ENCODE measurements around the gene PTPN7.
"Not testable (repeated sequence)": the region's sequence is repeated elsewhere in the genome, so short reads cannot be mapped to it uniquely, and the experiment has no call there.

PTPN7 gene

DNA sequence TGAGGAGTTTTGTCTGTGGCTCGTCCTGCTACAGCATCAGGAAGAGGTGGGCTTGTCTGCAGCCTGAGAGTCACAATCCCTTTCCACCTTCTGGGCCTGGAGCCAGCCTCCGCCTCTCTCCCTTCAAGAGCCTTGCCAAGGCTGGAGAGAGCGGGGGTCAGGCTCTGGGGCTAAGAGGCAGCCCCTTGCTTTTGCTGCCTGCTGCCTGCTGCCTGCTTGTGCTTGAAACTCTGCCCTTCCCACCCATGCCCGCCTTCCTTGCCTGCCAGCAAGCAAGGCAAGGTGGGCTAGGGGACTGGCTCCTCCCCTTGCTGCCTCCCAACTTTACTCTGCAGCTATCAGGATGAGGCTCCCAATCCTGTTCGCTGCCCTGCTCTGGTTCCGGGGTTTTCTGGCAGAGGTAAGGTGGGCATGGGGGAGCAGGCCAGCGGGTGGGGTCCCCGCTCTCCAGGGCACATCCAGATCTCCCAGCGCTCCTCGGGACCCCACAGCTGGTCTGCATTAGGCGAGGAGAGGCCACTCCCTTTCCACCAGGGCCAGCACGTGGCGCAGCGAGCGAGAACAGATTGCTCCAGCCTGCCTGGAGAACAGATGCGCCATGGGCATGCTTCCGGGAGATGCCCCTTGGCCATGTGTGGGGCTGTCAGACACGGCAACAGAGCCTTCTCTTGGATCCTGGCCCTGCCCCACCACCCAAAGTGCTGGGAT is 7.5 kb upstream of the PTPN7 start:
- in situ Hi-C loops (cut with MboI; ENCODE audit: low sequenced_read_pairs) = no loop called here

DNA sequence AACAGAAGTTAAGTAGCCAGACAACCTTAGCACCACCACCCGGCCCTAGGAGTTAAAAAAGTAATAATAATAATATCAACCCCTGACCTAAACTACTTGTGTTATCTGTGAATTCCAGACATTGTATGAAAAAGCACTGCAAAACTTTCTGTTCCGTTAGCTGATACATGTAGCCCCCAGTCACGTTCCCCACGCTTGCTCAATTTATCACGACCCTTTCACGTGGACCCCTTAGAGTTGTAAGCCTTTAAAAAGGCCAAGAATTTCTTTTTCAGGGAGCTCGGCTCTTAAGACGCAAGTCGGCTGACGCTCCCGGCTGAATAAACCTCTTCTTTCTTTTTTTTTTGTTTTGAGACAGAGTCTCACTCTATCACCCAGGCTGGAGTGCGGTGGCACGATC is 6.7 kb upstream of the PTPN7 start:
- in situ Hi-C loops (cut with MboI; ENCODE audit: low sequenced_read_pairs) = not testable (repeated sequence)

DNA sequence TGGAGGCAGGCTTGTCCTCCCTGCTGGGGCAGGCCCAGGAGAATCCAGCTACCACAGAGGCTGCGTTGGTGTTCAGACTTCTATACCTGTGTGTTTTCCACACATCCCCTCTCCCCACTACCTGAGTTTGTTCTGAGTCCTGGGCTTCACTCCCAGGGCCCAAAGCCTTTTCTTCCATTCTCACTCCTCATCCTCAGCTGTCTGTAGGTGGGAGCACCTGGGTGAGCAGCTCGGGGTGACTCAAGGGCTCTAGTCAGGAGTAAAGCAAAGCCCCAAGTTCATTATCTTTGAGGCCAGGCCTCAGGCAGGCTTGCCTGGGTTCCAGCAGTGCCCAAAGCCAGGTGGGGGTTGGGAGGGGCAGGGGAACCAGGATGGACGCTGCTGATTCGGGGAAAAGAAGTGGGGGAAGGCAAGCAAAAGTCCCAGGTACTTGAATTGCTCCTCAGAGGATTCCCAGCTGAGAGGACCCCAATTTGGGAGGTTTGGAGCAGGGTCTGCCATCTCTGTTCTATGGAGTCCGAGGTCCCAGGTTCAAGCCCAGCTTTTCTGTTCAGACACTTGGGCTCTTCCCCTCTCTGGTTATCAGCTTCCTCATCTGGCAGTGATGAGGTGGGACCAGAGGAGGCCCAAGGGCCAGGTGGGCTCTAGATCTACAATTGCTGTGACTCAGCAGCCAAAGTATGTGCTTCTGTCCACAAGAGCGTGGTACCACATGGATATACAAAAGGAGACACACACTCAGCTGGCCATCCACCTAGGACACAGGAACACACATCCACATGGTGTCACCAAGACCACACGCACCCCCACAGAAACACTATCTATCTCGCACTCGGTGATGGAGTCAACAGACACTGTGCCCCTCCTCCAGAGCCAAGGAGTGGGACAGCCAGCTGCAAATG is 5.8 kb upstream of the PTPN7 start:
- in situ Hi-C loops (cut with MboI; ENCODE audit: low sequenced_read_pairs) = no loop called here

DNA sequence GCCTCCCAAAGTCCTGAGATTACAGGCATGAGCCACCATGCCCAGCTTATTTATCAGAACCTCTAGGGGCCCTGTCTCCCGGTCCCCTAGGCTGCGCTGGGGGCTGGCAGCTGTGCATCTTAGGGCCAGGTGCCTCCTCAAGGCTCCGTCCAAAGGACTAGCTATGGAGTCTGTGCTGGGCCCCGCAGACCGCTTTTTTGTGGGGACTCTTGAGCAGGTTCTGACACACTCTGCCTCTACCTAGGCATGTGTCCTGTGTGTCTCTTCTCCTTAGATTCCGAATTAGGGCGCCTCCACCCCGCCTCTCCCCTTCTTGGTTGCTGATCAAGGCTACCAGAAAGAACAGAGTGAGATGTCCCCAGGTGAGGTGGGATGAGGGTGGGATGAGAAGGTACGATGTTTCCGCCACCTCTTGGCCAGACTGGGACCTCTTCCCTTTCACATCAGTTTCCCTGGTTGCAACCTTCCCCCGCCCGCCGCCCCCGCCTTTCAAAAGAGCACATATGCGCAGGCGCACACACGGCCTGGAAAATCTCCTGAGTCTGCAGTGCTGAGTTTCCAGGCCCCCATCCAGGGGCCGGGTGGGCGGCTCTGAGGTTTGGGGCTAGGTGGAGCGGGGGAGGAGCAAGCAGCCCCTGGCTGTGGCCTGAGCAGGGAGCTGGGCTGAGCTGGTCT is 5.0 kb upstream of the PTPN7 start:
- in situ Hi-C loops (cut with MboI; ENCODE audit: low sequenced_read_pairs) = no loop called here

DNA sequence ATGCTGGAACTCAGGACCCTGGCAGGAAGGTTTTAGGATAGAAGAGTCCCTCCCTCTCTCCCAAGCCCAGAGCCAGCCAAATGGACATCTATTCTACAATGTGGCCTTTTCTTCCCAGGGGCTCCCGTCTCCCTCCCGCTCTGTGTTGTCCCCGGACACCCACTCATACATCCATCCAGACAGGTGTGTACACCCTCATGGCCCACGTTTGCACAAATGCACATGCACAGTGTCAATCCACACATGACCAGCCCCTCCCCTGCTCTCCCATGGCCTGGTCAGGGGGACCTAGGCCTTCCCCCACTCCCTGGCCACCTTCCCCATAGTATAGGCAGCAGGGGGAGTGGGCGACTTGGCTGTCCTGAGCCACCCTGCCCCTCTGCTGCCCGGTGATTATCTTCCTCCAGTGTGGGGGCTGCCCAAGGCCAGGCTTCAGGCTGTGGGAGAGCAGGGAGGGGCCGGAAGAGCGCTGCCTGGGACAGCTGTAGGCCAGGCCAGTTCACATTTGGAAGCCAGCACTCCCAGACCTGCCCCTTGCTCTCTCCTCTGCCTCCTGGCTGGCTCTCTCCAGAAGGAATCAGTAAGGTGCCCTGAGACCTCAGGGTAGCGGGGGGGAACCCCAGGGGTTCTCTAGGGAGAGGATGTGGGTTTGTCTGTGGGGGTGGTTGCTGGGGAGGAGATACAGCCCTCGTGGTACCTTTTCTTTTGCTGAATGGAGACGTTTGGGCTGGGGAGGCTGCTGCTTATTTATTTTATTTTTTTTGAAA is 4.1 kb upstream of the PTPN7 start:
- in situ Hi-C loops (cut with MboI; ENCODE audit: low sequenced_read_pairs) = no loop called here

DNA sequence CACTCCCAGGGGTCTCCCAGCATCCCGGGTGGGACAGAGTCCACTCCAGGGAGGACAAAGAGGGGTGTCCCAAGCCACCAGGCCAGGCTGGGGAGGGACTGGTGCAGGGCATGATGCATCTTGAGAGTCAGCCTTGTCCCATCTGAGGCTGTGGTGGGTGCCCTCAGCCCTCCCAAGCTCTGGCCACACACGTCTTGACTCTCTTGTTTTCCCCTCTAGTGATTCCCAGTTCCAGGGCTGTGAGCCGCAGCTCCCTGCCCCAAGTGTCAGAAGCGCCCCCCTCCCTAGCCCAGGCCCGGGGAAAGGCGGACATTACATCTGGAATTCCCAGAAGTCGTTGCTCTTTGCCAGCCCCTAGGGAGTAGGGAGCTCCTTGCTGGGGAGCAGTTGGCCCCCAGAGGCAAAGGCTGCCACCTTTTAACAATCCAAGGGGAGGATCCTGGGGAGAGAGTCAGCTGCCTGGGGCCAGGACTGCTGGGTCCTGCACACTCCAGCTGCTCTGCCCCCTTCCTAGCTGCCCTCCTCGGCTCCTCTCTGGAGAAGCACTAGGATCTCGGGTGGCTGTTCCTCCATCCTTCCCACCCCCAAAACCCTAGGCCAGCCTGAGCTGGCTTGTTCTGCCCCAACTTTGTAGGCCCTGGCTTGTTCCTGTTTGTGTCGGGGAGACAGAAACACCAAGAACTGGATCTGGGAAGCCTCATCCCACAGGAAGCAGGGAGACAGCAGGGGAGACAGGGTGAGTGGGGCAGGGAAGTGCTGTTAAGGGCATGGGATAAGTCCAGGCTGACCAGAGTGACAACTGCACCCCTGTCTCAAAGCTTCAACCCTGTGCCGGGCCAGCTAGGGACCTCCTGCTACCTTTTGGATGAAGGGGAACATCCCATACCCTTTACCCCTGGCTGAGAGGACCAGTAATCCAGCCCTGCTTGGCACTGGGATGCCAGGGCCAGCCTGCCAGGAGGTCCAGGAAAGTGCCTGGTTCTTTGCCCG is 3.2 kb upstream of the PTPN7 start:
- in situ Hi-C loops (cut with MboI; ENCODE audit: low sequenced_read_pairs) = no loop called here

DNA sequence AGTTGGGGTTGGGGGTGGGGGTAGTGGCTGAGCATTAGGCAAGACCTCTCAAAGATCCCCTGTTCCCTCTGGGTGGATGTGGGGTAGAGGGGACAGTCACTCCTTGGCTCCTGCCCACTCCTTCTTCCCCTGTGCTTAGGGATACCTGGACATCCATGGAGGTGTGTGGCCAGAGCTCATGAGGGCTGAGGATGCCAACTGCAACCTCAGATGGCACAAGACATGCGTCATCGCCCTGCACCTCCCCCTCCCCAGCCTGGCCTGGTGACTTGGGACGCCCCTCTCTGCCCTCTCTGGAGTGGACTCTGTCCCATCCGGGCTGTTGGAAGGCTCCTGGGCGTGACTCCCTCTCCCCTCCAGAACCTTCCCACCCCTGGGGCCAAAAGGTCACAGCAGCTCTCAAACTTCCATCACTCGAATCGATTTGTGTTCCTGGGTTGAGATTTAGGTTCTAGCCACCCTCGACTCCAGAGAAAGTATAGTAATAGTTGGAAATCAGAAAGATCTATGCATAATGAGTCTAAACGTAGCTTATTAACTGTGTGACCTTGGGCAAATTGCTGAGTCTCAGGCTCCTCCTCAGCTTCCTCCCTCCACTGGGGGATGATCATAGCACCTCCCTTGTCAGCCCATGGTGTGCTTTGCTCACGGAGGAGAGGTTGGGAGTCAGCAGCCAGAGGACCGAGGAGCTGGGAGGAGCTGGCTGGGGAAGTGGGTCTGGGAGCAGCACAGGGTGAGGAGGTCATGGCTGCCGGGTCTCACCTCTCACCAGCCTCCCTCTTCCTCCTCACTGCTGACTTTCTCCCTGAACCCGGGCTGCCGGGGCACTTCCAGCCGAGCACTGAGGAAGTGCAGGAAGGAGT is 2.2 kb upstream of the PTPN7 start:
- in situ Hi-C loops (cut with MboI; ENCODE audit: low sequenced_read_pairs) = no loop called here

DNA sequence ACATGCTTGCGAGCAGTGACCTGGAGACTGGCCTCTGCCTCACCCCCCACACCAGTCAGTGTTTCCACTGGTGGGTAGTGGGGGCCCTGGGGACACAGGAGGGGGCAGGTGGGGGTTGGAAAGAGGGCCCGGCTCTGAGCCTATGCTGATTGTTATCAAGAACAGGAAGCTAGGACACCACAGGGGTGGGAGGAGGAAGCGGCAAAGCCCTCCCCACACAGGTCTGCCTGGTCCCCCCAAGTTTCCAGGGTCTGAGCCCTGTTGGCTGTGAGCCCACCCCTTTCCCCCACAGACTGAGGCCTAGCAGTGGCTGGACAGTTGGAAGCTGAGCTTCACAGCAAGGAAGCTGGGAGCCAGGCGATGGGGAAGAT is 1.6 kb upstream of the PTPN7 start:
- in situ Hi-C loops (cut with MboI; ENCODE audit: low sequenced_read_pairs) = no loop called here

DNA sequence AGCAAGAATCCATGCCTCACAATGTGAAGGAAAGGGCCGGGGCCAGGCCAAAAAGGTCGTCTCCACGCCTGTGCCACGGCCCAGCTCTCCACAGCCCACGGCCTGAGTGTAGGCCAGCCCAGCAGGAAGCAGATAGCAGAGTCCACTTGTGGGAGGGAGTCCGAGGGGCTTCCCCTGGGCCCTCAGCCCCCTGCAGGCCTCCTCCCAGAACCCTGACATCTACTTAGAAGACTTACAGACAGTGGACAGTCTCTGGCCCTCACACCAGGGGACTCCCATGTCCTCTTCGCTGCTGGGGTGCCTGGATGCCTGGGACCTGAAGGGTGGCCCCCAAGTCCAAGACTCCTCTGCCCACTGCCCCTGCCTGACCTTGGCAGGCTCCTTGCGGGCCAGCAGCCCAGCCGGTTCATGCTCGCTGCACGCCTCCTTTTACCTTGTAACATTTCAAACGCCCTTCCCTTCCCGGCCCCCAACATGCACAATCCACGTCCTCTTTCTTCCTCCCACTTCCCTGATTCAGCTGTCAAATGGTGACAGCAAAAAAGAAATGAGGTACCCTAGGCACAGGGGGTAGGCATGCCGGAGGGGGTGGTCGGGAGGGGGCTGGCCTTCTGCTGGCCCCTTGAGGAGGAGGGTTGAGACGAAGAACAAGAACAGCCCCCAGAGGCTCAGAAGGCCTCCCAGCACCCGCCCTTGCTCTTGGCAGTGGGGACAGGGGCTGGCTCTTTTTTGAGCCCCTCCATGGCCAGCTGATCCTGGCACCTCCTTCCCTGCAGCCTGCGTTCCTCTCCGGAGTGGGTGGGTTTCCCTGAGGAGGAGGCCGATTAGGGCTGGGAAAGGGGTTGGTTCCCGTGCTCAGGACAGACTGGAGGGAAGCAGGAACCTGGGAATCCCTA is 997 bp upstream of the PTPN7 start:
- in situ Hi-C loops (cut with MboI; ENCODE audit: low sequenced_read_pairs) = no loop called here

DNA sequence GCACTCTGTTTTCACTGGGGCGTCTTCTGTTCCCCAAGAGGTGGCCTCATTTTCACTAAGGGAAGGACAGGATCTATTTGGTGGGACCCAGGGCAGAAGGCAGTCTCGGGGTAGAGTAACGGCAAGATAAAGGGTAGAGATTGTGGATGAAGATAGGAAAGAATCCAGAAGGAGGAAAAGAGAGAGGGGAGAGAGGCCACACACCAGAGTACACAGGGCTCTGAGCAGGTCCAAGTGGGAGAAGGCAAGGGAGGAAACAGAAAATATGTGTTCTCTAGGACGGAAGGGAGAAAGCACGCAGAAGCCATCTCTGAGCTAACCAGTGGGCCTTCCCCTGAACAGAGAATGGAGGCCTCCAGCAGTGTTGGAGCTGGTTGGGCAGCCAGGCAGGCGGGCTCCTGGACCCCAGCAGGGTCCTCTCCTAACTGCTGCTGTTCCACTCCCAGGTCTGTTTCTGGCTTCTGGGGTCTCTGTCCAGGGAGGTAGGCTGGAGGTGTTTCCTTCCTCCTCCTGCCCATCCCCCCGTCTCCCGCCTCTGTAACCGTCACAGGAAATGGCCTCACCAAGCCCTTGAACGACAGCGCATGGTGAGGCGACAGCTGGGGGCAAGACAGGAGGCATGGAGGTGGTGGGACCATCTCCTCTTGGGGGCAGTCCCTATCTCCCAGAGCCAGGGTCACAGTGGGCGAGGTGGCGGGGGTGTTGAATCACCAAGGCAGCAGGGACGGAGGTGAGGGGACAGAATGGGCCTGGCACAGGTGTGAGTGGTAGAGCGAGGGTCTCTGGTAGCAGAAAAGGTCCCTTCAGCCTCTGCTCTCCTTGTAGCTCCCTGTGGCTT is 649 bp downstream of the PTPN7 start:
- in situ Hi-C loops (cut with MboI; ENCODE audit: low sequenced_read_pairs) = no loop called here

DNA sequence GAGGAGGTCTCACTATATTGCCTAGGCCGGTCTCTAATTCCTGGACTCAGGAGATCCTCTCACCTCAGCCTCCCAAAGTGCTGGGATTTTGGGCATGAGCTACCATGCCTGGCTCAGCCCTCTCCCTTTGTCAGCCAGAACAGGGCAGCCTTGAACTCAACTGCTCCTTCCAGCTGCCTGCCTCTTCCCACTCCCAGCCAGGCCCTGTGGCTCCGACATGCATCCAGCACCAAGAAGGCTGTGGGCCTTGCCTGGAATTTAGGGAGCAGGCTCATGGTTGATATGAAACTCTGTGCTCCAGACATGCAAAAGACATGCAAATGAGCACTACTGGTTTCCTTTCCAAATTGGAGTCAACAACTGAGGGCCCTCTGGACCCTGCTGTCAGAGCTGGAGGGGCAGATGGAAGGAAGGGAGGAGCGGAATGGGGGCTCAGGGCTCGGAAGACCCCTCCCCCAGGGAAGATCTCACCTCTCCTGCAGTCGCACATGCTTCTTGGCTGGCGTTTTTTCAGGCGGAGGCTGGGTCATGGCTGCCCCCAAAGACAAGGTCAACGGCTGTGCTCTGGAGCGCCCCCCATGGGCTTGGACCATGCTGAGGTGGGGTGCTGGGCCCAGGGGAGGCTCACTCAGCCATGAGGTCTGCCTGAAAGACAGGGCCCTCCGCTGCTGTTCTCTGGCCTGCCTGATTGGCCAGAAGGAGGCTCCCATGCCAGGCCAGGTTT is 1.4 kb downstream of the PTPN7 start:
- in situ Hi-C loops (cut with MboI; ENCODE audit: low sequenced_read_pairs) = no loop called here

DNA sequence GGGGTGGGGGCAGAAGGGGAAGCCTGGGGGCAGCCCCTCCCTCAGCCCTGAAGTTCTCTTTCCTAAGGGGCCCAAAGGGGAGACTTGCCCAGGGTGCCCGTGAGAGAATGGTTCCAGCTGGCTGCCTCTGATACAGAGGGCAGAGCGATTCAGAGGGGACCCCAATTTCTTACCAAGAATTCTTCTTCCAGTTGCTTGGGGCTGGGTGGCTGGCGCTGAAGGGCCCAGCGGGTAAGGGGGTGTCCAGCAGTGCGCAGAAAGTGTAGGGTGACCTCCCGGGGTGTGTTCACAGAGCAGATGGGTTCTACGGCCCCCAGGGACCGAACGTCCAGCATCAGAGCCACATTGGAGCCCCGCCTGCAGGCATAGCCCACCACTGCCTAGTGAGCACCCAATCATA is 2.5 kb downstream of the PTPN7 start:
- in situ Hi-C loops (cut with MboI; ENCODE audit: low sequenced_read_pairs) = no loop called here

DNA sequence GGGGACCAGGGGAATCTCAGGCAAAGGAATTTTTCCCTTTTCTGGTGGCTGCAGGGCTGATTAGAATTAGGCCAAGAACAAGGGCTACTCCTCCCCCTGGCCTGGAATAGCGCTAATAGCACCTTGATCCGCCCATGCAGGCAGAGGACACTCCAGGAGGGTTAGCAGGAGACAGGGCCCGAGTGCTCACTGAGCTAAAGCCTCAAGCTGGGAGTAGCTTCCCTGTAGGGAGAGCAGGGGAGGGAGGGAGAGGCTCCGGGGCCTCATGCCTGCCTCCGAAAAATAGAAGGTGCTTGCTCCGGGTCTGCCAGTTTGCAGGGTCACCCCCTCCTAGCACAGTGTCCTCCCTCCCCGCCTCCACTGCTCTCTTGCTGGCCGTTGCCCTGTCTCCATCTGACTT is 3.8 kb downstream of the PTPN7 start:
- in situ Hi-C loops (cut with MboI; ENCODE audit: low sequenced_read_pairs) = no loop called here

DNA sequence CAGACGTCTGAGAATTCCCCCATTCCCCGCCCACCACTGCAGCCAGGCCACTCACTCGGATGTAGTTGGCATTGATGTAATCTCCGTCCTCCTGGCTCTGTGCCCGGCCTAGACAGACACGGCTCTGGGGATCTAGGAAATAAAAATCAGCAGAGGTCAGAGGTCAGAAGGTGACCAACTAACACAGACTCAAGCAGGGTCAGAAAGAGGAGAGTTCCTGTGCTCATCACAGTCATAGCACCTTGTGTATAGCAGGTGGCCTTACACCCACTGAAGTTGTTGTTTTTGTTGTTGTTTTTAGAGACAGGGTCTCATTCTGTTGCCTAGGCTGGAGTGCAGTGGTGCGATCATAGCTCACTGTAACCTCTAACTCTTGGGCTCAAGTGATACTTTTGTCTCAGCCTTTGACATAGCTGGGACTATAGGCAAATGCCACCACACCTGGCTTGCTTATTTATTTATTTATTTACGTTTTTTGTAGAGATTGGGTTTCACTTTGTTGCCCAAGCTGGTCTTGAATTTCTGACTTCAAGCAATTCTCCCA is 4.9 kb downstream of the PTPN7 start:
- in situ Hi-C loops (cut with MboI; ENCODE audit: low sequenced_read_pairs) = no loop called here

DNA sequence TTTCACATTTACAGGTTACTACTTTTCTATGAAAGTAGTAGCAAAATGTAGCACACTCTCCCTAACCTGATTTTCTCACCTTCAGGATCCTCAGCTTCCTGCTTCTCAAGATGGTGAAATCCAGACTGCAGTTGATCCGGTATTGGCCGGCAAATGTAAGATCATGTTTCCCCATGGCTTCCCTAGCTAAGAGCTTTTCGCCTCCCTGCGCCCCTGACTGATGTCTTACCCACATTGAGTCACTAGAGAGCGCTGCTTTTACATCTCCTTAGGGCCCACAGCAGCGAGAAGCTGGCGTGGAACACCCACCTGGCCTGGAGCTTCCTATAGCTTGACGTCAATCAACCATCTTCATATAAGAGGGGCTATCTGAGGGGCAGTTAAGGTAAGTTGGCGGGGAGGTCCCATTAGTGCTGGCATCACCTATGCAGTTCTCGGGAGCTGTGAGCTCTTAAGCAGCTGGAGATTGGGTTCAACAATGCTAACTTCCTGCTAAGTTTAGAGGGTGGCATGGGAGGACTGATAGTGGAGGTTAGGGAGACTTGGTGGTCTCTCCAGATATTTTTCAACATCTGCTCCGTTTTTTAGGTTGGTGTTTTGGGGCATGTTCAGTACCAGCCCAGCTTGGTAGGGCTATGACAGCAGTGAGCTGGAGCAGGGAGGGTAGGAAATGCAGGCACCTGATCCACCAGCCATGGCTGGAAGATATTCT is 5.5 kb downstream of the PTPN7 start:
- in situ Hi-C loops (cut with MboI; ENCODE audit: low sequenced_read_pairs) = no loop called here

Measured in HL-60/S4 (cell line).